ENCODE data around the gene ARAP2. TPM values are rescaled to one million over a fixed set of nuclear protein-coding genes. Genes with fewer than 3 reads are reported as not detected.

The ARAP2 gene
- total and polyA plus RNA-seq, 2 experiments from 2014 or later: 0.92 to 4.8 TPM

DNA sequence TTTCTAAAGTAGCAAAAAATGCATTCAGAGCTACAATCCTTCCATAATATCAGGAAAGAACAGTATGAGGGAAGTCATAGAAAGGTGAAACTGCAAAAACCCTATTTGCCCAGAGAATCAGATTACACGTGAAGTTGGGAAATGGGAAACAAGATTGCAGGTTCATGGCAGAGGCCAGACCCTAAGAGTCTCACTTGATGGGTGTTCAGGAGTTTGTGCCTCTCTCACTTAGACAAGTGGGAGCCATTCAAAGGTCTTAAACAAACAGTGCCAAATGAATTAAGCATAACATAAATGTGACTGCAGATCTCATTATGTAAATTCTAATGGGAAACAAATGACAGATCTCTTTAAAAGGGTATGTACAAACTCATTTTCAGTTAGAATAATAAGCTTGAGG is 91.6 kb downstream of the ARAP2 start:
- H3K36me3 Mint-ChIP-seq (ENCODE audit: low read depth): no peaks in the 10 kb centered on the region
- H3K27ac Mint-ChIP-seq: no peak overlapping the region
- Histone ChIP-seq H3K9me2 (ENCODE audit: insufficient read depth) (no peaks in the 10 kb centered on the region), H3K4me3 (no peak overlapping the region), H3K27ac (ENCODE audit: low read depth) (no peak overlapping the region), H3K36me3 (ENCODE audit: insufficient read depth) (no peaks in the 10 kb centered on the region), H3K4me1 (ENCODE audit: insufficient read depth) (peaks cover 16% of the 10 kb centered on the region), H3K27me3 (ENCODE audit: insufficient read depth) (no peaks in the 10 kb centered on the region), H3K4me2 (peak overlapping the region; percentile 49), H4K20me1 (replicated peaks; ENCODE audit: insufficient read depth) (no peaks in the 10 kb centered on the region), H2AFZ (no peak overlapping the region), H3K79me2 (replicated peaks; ENCODE audit: insufficient read depth) (no peaks in the 10 kb centered on the region), H3F3A (replicated peaks; ENCODE audit: low read depth) (no peaks in the 10 kb centered on the region)
- ATAC-seq (no peak), DNase-seq (ENCODE audit: low spot score) (no peak)
- no peak overlapping the region for H3K4me3 Mint-ChIP-seq
- peaks cover 4% of the 10 kb centered on the region for H3K27me3 Mint-ChIP-seq (ENCODE audit: insufficient read depth, low read depth, poor library complexity)
- no peaks in the 10 kb centered on the region for H3K9me3 Mint-ChIP-seq
- no peak for TF ChIP-seq JUNB (IDR thresholded peaks at IDR 0.05; ENCODE audit: unreplicated experiment)
- TF ChIP-seq ZNF114 (CRISPR knock-in tag; IDR thresholded peaks at IDR 0.05): no peak
- TF ChIP-seq STAT1 (IDR thresholded peaks at IDR 0.05; ENCODE audit: unreplicated experiment): no peak
- TF ChIP-seq NANOG (IDR thresholded peaks at IDR 0.05; ENCODE audit: borderline replicate concordance): no peak
- TF ChIP-seq ZNF331 (CRISPR knock-in tag; IDR thresholded peaks at IDR 0.05; ENCODE audit: low read depth): no peak
- TF ChIP-seq, protein P1, sequence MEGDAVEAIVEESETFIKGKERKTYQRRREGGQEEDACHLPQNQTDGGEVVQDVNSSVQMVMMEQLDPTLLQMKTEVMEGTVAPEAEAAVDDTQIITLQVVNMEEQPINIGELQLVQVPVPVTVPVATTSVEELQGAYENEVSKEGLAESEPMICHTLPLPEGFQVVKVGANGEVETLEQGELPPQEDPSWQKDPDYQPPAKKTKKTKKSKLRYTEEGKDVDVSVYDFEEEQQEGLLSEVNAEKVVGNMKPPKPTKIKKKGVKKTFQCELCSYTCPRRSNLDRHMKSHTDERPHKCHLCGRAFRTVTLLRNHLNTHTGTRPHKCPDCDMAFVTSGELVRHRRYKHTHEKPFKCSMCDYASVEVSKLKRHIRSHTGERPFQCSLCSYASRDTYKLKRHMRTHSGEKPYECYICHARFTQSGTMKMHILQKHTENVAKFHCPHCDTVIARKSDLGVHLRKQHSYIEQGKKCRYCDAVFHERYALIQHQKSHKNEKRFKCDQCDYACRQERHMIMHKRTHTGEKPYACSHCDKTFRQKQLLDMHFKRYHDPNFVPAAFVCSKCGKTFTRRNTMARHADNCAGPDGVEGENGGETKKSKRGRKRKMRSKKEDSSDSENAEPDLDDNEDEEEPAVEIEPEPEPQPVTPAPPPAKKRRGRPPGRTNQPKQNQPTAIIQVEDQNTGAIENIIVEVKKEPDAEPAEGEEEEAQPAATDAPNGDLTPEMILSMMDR (conservative IDR thresholded peaks at IDR 0.05; ENCODE audit: low read depth in 2 of 2): no peak
- TF ChIP-seq, protein P2, sequence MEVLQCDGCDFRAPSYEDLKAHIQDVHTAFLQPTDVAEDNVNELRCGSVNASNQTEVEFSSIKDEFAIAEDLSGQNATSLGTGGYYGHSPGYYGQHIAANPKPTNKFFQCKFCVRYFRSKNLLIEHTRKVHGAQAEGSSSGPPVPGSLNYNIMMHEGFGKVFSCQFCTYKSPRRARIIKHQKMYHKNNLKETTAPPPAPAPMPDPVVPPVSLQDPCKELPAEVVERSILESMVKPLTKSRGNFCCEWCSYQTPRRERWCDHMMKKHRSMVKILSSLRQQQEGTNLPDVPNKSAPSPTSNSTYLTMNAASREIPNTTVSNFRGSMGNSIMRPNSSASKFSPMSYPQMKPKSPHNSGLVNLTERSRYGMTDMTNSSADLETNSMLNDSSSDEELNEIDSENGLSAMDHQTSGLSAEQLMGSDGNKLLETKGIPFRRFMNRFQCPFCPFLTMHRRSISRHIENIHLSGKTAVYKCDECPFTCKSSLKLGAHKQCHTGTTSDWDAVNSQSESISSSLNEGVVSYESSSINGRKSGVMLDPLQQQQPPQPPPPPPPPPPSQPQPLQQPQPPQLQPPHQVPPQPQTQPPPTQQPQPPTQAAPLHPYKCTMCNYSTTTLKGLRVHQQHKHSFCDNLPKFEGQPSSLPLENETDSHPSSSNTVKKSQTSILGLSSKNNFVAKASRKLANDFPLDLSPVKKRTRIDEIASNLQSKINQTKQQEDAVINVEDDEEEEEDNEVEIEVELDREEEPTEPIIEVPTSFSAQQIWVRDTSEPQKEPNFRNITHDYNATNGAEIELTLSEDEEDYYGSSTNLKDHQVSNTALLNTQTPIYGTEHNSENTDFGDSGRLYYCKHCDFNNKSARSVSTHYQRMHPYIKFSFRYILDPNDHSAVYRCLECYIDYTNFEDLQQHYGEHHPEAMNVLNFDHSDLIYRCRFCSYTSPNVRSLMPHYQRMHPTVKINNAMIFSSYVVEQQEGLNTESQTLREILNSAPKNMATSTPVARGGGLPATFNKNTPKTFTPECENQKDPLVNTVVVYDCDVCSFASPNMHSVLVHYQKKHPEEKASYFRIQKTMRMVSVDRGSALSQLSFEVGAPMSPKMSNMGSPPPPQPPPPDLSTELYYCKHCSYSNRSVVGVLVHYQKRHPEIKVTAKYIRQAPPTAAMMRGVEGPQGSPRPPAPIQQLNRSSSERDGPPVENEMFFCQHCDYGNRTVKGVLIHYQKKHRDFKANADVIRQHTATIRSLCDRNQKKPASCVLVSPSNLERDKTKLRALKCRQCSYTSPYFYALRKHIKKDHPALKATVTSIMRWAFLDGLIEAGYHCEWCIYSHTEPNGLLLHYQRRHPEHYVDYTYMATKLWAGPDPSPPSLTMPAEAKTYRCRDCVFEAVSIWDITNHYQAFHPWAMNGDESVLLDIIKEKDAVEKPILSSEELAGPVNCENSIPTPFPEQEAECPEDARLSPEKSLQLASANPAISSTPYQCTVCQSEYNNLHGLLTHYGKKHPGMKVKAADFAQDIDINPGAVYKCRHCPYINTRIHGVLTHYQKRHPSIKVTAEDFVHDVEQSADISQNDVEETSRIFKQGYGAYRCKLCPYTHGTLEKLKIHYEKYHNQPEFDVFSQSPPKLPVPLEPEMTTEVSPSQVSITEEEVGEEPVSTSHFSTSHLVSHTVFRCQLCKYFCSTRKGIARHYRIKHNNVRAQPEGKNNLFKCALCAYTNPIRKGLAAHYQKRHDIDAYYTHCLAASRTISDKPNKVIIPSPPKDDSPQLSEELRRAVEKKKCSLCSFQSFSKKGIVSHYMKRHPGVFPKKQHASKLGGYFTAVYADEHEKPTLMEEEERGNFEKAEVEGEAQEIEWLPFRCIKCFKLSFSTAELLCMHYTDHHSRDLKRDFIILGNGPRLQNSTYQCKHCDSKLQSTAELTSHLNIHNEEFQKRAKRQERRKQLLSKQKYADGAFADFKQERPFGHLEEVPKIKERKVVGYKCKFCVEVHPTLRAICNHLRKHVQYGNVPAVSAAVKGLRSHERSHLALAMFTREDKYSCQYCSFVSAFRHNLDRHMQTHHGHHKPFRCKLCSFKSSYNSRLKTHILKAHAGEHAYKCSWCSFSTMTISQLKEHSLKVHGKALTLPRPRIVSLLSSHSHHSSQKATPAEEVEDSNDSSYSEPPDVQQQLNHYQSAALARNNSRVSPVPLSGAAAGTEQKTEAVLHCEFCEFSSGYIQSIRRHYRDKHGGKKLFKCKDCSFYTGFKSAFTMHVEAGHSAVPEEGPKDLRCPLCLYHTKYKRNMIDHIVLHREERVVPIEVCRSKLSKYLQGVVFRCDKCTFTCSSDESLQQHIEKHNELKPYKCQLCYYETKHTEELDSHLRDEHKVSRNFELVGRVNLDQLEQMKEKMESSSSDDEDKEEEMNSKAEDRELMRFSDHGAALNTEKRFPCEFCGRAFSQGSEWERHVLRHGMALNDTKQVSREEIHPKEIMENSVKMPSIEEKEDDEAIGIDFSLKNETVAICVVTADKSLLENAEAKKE (CRISPR knock-in tag; IDR thresholded peaks at IDR 0.05): no peak
- TF ChIP-seq POLR2AphosphoS5 (IDR thresholded peaks at IDR 0.05; ENCODE audit: low read depth): no peak
- TF ChIP-seq, protein P3, sequence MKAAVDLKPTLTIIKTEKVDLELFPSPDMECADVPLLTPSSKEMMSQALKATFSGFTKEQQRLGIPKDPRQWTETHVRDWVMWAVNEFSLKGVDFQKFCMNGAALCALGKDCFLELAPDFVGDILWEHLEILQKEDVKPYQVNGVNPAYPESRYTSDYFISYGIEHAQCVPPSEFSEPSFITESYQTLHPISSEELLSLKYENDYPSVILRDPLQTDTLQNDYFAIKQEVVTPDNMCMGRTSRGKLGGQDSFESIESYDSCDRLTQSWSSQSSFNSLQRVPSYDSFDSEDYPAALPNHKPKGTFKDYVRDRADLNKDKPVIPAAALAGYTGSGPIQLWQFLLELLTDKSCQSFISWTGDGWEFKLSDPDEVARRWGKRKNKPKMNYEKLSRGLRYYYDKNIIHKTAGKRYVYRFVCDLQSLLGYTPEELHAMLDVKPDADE (IDR thresholded peaks at IDR 0.05): no peak
- no peak for TF ChIP-seq EZH2phosphoT487 (IDR thresholded peaks at IDR 0.05; ENCODE audit: unreplicated experiment)
- no peak for TF ChIP-seq CREB1 (CRISPR knock-in tag; IDR thresholded peaks at IDR 0.05; ENCODE audit: low read depth)
- no peak for TF ChIP-seq EZH2 (IDR thresholded peaks at IDR 0.05; ENCODE audit: low read depth, unreplicated experiment)
- TF ChIP-seq, protein P4, sequence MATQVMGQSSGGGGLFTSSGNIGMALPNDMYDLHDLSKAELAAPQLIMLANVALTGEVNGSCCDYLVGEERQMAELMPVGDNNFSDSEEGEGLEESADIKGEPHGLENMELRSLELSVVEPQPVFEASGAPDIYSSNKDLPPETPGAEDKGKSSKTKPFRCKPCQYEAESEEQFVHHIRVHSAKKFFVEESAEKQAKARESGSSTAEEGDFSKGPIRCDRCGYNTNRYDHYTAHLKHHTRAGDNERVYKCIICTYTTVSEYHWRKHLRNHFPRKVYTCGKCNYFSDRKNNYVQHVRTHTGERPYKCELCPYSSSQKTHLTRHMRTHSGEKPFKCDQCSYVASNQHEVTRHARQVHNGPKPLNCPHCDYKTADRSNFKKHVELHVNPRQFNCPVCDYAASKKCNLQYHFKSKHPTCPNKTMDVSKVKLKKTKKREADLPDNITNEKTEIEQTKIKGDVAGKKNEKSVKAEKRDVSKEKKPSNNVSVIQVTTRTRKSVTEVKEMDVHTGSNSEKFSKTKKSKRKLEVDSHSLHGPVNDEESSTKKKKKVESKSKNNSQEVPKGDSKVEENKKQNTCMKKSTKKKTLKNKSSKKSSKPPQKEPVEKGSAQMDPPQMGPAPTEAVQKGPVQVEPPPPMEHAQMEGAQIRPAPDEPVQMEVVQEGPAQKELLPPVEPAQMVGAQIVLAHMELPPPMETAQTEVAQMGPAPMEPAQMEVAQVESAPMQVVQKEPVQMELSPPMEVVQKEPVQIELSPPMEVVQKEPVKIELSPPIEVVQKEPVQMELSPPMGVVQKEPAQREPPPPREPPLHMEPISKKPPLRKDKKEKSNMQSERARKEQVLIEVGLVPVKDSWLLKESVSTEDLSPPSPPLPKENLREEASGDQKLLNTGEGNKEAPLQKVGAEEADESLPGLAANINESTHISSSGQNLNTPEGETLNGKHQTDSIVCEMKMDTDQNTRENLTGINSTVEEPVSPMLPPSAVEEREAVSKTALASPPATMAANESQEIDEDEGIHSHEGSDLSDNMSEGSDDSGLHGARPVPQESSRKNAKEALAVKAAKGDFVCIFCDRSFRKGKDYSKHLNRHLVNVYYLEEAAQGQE (IDR thresholded peaks at IDR 0.05; ENCODE audit: unreplicated experiment): no peak
- peaks cover 15% of the 10 kb centered on the region for H3K4me1 Mint-ChIP-seq

Measured in GM23338 (cell line).